IMR-90 (cell line): Measurements from ENCODE around the gene CCSER1. TPM values are rescaled to one million over a fixed set of nuclear protein-coding genes. Genes with fewer than 3 reads are reported as not detected.

Source experiments
- ATAC-seq: fragments of 200-7000 bp; cut with Tn5 transposase; 2 replicates; pipeline ENCODE4 v1.9.1; 2020; ENCODE audit warnings: low read depth, mild to moderate bottlenecking, moderate library complexity
- BruUV-seq: library from RNA; stranded (reverse); fragments of 400-500 nt; replicated peaks from 2 replicates; lab custom pipeline; 2021; lab: Mats Ljungman, UMichigan
- CTCF ChIA-PET: fragments of 300-600 bp; formaldehyde crosslinking; extraction: SDS; loops from one replicate; lab custom pipeline; 2021; ENCODE audit warnings: antibody characterized with exemption; lab: Yijun Ruan, JAX
- POLR2A ChIA-PET: fragments of 300-600 bp; sonication (Branson Sonifier 250); formaldehyde crosslinking; loops from one replicate; lab custom pipeline; 2022; ENCODE audit warnings: antibody characterized with exemption; ENCODE audit not compliant: unreplicated experiment; lab: Charles Lee
- DNase-seq: peaks from one replicate; pipeline ENCODE4 v3.0.0; 2013
- H2AFZ ChIP-seq: replicated peaks from 2 replicates; pipeline ENCODE3; 2013; ENCODE audit warnings: low read length, mild to moderate bottlenecking; ENCODE audit not compliant: poor library complexity
- H2AK5ac ChIP-seq: 2 replicates; pipeline ENCODE4 v1.6.1; 2013; ENCODE audit warnings: low read depth, low read length, inconsistent platforms
- H2AK9ac ChIP-seq: replicated peaks from 2 replicates; pipeline ENCODE3; 2013; ENCODE audit warnings: mild to moderate bottlenecking, low read depth, low read length, moderate library complexity; ENCODE audit not compliant: poor library complexity
- H2BK120ac ChIP-seq: 2 replicates; pipeline ENCODE4 v1.6.1; 2013; ENCODE audit warnings: low read depth, low read length, inconsistent platforms
- H2BK15ac ChIP-seq: 3 replicates; pipeline ENCODE4 v1.6.1; 2013; ENCODE audit warnings: low read depth, low read length, inconsistent platforms
- H2BK20ac ChIP-seq: 2 replicates; pipeline ENCODE4 v1.6.1; 2013; ENCODE audit warnings: low read depth, mild to moderate bottlenecking, inconsistent platforms, low read length, moderate library complexity
- H2BK5ac ChIP-seq: 2 replicates; pipeline ENCODE4 v1.6.1; 2013; ENCODE audit warnings: mild to moderate bottlenecking, low read depth, low read length, inconsistent platforms; ENCODE audit not compliant: poor library complexity, severe bottlenecking
- H3K14ac ChIP-seq: replicated peaks from 2 replicates; pipeline ENCODE4 v1.6.1; 2013; ENCODE audit warnings: low read depth, low read length, inconsistent platforms
- H3K18ac ChIP-seq: 2 replicates; pipeline ENCODE4 v1.6.1; 2013; ENCODE audit warnings: low read depth, low read length, control low read depth
- H3K23ac ChIP-seq: 2 replicates; pipeline ENCODE4 v1.6.1; 2013; ENCODE audit warnings: low read depth, low read length, inconsistent platforms
- H3K27ac ChIP-seq: 2 replicates; pipeline ENCODE4 v1.5.1; 2013; ENCODE audit warnings: mild to moderate bottlenecking, control low read depth, low read length; ENCODE audit not compliant: insufficient read depth
- H3K27me3 ChIP-seq: 2 replicates; pipeline ENCODE4 v1.6.1; 2013; ENCODE audit warnings: low read length; ENCODE audit not compliant: control insufficient read depth, insufficient read depth
- H3K36me3 ChIP-seq: 2 replicates; pipeline ENCODE4 v1.6.1; 2013; ENCODE audit warnings: low read length, mixed read lengths; ENCODE audit not compliant: control insufficient read depth, insufficient read depth
- H3K4ac ChIP-seq: 2 replicates; pipeline ENCODE4 v1.6.1; 2013; ENCODE audit warnings: low read depth, low read length, inconsistent platforms
- H3K4me1 ChIP-seq: 2 replicates; pipeline ENCODE4 v1.6.1; 2013; ENCODE audit warnings: low read length, mixed read lengths; ENCODE audit not compliant: control insufficient read depth, insufficient read depth
- H3K4me2 ChIP-seq: 2 replicates; pipeline ENCODE4 v1.6.1; 2013; ENCODE audit warnings: low read depth, mild to moderate bottlenecking, control low read depth, low read length, moderate library complexity
- H3K4me3 ChIP-seq: 2 replicates; pipeline ENCODE4 v1.5.1; 2013; ENCODE audit warnings: low read depth, mild to moderate bottlenecking, control low read depth, low read length, moderate library complexity; ENCODE audit not compliant: insufficient read depth
- H3K56ac ChIP-seq: 2 replicates; pipeline ENCODE4 v1.6.1; 2013; ENCODE audit warnings: low read length, inconsistent platforms; ENCODE audit not compliant: insufficient read depth; ENCODE audit errors: extremely low read depth
- H3K79me1 ChIP-seq, 2 experiments: 2 replicates each; pipeline ENCODE4 v1.6.1; 2013; ENCODE audit warnings: low read length in 2 of 2, inconsistent platforms in 1 of 2, low read depth in 1 of 2
- H3K9ac ChIP-seq: 2 replicates; pipeline ENCODE4 v1.6.1; 2013; ENCODE audit warnings: low read depth, low read length, control low read depth
- H3K9me1 ChIP-seq: 2 replicates; pipeline ENCODE4 v1.6.1; 2013; ENCODE audit warnings: low read length, inconsistent platforms; ENCODE audit not compliant: insufficient read depth
- H3K9me3 ChIP-seq: 2 replicates; pipeline ENCODE4 v1.6.1; 2013; ENCODE audit warnings: low read length; ENCODE audit not compliant: control insufficient read depth, insufficient read depth
- H4K20me1 ChIP-seq: 2 replicates; pipeline ENCODE4 v1.6.1; 2013; ENCODE audit warnings: low read length, inconsistent platforms; ENCODE audit not compliant: insufficient read depth
- H4K5ac ChIP-seq: 2 replicates; pipeline ENCODE4 v1.6.1; 2013; ENCODE audit warnings: mild to moderate bottlenecking, low read depth, low read length, control low read depth
- H4K8ac ChIP-seq, 2 experiments: 2 replicates each; pipeline ENCODE4 v1.6.1; 2013; ENCODE audit warnings: low read depth in 2 of 2, low read length in 2 of 2, control low read depth in 1 of 2, inconsistent platforms in 1 of 2
- H4K91ac ChIP-seq: 2 replicates; pipeline ENCODE4 v1.6.1; 2013; ENCODE audit warnings: low read depth, low read length, inconsistent platforms; ENCODE audit not compliant: insufficient read depth
- CHD1 ChIP-seq: IDR thresholded peaks from 2 replicates; pipeline ENCODE4 v1.6.1; 2012; ENCODE audit warnings: low read depth, low read length, improper control_type of control experiment
- MAZ ChIP-seq: IDR thresholded peaks from 2 replicates; pipeline ENCODE4 v1.6.1; 2012; ENCODE audit warnings: low read depth, mild to moderate bottlenecking, low read length, improper control_type of control experiment, moderate library complexity, borderline replicate concordance
- NFE2L2 ChIP-seq: fragments of 150-350 bp; IDR thresholded peaks from 2 replicates; pipeline ENCODE4 v1.6.1; 2016; ENCODE audit warnings: low read depth, mild to moderate bottlenecking, low read length
- POLR2A ChIP-seq: IDR thresholded peaks from 2 replicates; pipeline ENCODE4 v1.6.1; 2012; ENCODE audit warnings: mild to moderate bottlenecking, low read depth, low read length
- RCOR1 ChIP-seq: IDR thresholded peaks from 2 replicates; pipeline ENCODE4 v1.6.1; 2012; ENCODE audit warnings: mild to moderate bottlenecking, low read length, improper control_type of control experiment; ENCODE audit not compliant: insufficient replicate concordance
- RFX5 ChIP-seq: IDR thresholded peaks from 2 replicates; pipeline ENCODE4 v1.8.0; 2012; ENCODE audit warnings: low read depth, mild to moderate bottlenecking, low read length, moderate library complexity
- SMC3 ChIP-seq: fragments of 150-350 bp; IDR thresholded peaks from 2 replicates; pipeline ENCODE4 v1.6.1; 2016; ENCODE audit warnings: low read depth, mild to moderate bottlenecking, antibody characterized with exemption, low read length, moderate library complexity
- WGBS, 2 experiments: methylation state at CpG; one replicate each; pipeline versions ENCODE4 v1.1.5 to v1.1.7; 2013; ENCODE audit warnings: missing lambda C conversion rate in 2 of 2; ENCODE audit not compliant: insufficient read length in 1 of 2; ENCODE audit errors: extremely low coverage in 2 of 2; 5-methylcytosine and 5-hydroxymethylcytosine counted together
- dilution Hi-C: fragments of 300-500 bp; cut with HindIII; formaldehyde crosslinking; loops from one replicate; pipeline ENCODE4 v1.14.3; 2018; ENCODE audit warnings: low sequenced_read_pairs; ENCODE audit not compliant: unreplicated experiment
- in situ Hi-C: fragments of 300-500 bp; cut with MboI; formaldehyde crosslinking; loops from 3 replicates; pipeline ENCODE4 v1.14.3; 2019; ENCODE audit warnings: low sequenced_read_pairs, inconsistent platforms, mixed read lengths
- intact Hi-C: fragments of 100-400 bp; cut with micrococcal nuclease; formaldehyde crosslinking; loops from 2 replicates; pipeline ENCODE4 v1.10.0; 2022
- polyA plus RNA-seq, 3 experiments: library from polyadenylated mRNA; depleted of rRNA; stranded (reverse); fragments of >200 nt; gene quantifications; 2 replicates each; pipeline ENCODE4 v1.2.3, GENCODE V29; 2012; ENCODE audit warnings: low replicate concordance in 1 of 3
- total RNA-seq: library from RNA; depleted of rRNA; stranded (reverse); fragments of >200 nt; gene quantifications from 2 replicates; pipeline ENCODE4 v1.2.3, GENCODE V29; 2012
- TF ChIP-seq, protein P1 (sequence below): conservative IDR thresholded peaks from 2 replicates; pipeline ENCODE4 v1.5.1; 2012; ENCODE audit warnings: mild to moderate bottlenecking, low read depth, low read length, improper control_type of control experiment

Gene CCSER1
- total and polyA plus RNA-seq, 2 of the 4 experiments (the other 2 are of a cell fraction): not detected

DNA sequence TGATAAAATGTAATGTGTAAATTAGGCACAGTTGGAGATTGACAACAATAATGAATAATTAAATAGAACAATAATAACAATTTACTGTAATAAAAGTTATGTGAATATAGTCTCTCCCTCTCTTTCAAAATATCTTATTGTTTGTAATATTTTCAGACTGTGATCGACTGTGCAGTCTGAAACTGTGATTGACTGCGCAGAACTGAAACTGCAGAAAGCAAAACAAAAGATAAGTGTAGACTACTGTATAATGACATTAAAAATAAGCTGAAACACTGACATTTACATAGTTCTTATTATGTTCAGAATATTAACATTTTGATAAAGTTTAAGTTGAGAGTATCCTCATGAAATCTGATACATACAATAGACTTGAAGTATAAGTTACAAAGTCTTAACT, 371.0 kb downstream of the CCSER1 start:
- WGBS, 2 experiments: no CpG with 5 or more reads among the region's 2 CpGs
- dilution Hi-C loops: no loop called here

More for the DNA sequence above, 371.0 kb downstream of the CCSER1 start:
- no peak overlapping the region for H3K18ac ChIP-seq
- no peaks in the 10 kb centered on the region for H3K79me1 ChIP-seq
- H4K5ac ChIP-seq: no peak overlapping the region
- no TSS peak for BruUV-seq
- H2AK5ac ChIP-seq: no peak overlapping the region
- H3K23ac ChIP-seq: no peak overlapping the region
- no peak overlapping the region for H4K8ac ChIP-seq
- TF ChIP-seq SMC3 (no peak), MAZ (no peak), NFE2L2 (no peak), POLR2A (no peak), CHD1 (no peak), RFX5 (no peak), RCOR1 (no peak)
- TF ChIP-seq, protein P1, sequence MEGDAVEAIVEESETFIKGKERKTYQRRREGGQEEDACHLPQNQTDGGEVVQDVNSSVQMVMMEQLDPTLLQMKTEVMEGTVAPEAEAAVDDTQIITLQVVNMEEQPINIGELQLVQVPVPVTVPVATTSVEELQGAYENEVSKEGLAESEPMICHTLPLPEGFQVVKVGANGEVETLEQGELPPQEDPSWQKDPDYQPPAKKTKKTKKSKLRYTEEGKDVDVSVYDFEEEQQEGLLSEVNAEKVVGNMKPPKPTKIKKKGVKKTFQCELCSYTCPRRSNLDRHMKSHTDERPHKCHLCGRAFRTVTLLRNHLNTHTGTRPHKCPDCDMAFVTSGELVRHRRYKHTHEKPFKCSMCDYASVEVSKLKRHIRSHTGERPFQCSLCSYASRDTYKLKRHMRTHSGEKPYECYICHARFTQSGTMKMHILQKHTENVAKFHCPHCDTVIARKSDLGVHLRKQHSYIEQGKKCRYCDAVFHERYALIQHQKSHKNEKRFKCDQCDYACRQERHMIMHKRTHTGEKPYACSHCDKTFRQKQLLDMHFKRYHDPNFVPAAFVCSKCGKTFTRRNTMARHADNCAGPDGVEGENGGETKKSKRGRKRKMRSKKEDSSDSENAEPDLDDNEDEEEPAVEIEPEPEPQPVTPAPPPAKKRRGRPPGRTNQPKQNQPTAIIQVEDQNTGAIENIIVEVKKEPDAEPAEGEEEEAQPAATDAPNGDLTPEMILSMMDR: no peak
- POLR2A ChIA-PET: no interaction called here
- no peak overlapping the region for H3K4ac ChIP-seq
- H2BK120ac ChIP-seq: no peak overlapping the region
- CTCF ChIA-PET: interaction anchor here (0.6 kb wide), 1 partner anchor 189 kb away, joined by 3 read pairs; no protein-coding TSS in a partner anchor
- H3K4me1 ChIP-seq: no peaks in the 10 kb centered on the region
- H4K91ac ChIP-seq: no peak overlapping the region
- H2BK20ac ChIP-seq: no peak overlapping the region
- H3K4me3 ChIP-seq: no peak overlapping the region
- ATAC-seq (no peak), DNase-seq (no peak)
- no peak overlapping the region for H3K56ac ChIP-seq
- H3K27ac ChIP-seq: no peak overlapping the region
- H2AK9ac ChIP-seq: no peak overlapping the region
- no peaks in the 10 kb centered on the region; the same call in 1 of the 2 replicates for H3K9me3 ChIP-seq
- no peaks in the 10 kb centered on the region for H3K27me3 ChIP-seq
- intact Hi-C loops (no loop called here), in situ Hi-C loops (no loop called here)
- H2AFZ ChIP-seq: no peak overlapping the region
- no peak overlapping the region for H3K9ac ChIP-seq
- H2BK15ac ChIP-seq: no peak overlapping the region
- no peaks in the 10 kb centered on the region for H4K20me1 ChIP-seq
- no peak overlapping the region for H2BK5ac ChIP-seq
- no peak overlapping the region for H3K4me2 ChIP-seq
- no peaks in the 10 kb centered on the region for H3K9me1 ChIP-seq
- H3K14ac ChIP-seq: no peak overlapping the region
- no peaks in the 10 kb centered on the region for H3K36me3 ChIP-seq
